CD4-positive, alpha-beta T cell treated with Interleukin-1 beta for 1 hour (primary cell): ENCODE results near the gene BMF.
A peak's percentile ranks its signal among the peaks of the same experiment; 100 is the strongest.

Source experiments
- DNase-seq, 2 donors: peaks; one replicate each; pipeline ENCODE4 v3.0.0-alpha.2; 2020 to 2022

BMF gene

GRCh38 chr15:40047415-40048210 is 61.1 kb downstream of the BMF start:
- peak; percentile 53 to 77 for DNase-seq

GRCh38 chr15:40046721-40047414 is 61.8 kb downstream of the BMF start:
- DNase-seq = no peak

- DNase-seq = no peak
These were observed 63.0 kb downstream of the BMF start for GRCh38 chr15:40045572-40046217.

GRCh38 chr15:40044717-40045571 is 63.7 kb downstream of the BMF start:
- DNase-seq = peak; percentile 83 to 88

GRCh38 chr15:40043927-40044716 is 64.6 kb downstream of the BMF start:
- DNase-seq = no peak

GRCh38 chr15:40042791-40043320 is 65.8 kb downstream of the BMF start:
- DNase-seq = no peak

GRCh38 chr15:40040770-40041169 is 67.9 kb downstream of the BMF start:
- DNase-seq = no peak

- no peak for DNase-seq
These were observed 68.4 kb downstream of the BMF start for GRCh38 chr15:40040293-40040635.

- DNase-seq = peak; percentile 93 to 94
These were observed 69.8 kb downstream of the BMF start, which contains the start of gene SRP14 for GRCh38 chr15:40038638-40039543. SRP14 (minus strand) TSS chr15:40039181; CDS start chr15:40039116, 65 bp downstream.

- no peak for DNase-seq
These were observed 70.4 kb downstream of the BMF start for GRCh38 chr15:40038275-40038637.
